GM18907 (cell line): ENCODE results near the gene AAR2.
A peak's percentile ranks its signal among the peaks of the same experiment; 100 is the strongest.

Experiments used
- ATAC-seq: cut with Tn5 transposase; IDR thresholded peaks from one replicate; pipeline ENCODE4 v1.9.1; 2021; ENCODE audit warnings: mild to moderate bottlenecking, moderate library complexity; ENCODE audit not compliant: unreplicated experiment

Gene AAR2, protein sequence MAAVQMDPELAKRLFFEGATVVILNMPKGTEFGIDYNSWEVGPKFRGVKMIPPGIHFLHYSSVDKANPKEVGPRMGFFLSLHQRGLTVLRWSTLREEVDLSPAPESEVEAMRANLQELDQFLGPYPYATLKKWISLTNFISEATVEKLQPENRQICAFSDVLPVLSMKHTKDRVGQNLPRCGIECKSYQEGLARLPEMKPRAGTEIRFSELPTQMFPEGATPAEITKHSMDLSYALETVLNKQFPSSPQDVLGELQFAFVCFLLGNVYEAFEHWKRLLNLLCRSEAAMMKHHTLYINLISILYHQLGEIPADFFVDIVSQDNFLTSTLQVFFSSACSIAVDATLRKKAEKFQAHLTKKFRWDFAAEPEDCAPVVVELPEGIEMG

DNA sequence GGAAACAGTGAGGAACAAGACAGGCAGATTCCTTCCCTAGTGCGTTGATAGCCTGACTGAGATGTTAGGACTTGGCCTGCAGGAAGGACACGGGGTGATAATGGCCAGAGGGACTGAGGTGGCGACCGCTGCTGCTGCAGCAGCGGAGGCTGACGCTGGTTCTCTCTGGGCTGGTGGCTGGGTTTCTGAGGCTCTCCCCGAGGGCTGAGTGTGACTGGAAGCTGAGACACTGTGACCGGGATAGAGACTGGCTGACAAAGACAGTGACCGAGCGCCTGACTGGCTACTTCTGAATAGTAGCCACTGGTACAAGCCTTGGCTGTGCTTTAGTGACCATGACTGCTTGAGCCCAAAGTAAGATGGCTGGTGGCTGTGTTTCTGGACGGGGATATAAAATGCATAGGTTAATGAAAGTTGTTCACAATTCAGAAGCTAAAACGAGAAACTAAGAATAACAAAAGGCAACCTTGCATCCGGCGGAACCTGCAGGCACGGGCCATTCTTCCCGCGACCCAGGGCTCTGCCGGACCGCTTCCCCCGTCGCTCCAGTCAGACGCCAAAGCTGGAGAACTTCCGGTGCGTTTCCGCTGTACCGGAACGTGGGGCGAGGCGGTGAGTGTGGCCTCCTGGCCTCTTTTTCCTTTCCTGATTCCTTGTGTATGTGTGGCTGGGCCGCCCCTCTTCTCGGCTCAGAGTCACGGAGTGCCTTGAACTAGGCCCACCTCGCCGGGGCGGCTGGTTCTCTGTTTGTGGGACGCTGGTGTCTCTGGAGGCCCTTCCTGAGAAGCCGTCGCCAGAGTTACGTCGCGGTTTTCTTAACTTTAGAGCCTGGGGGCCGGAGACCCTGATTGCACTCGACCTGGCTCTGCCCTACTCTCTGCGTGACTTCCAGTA is at the start of gene AAR2:
AAR2 (plus strand) TSS at position 587 of the 894 bp plus-strand sequence. CDS start 3,391 bp downstream, outside the sequence.
- peak; percentile 89 for ATAC-seq

DNA sequence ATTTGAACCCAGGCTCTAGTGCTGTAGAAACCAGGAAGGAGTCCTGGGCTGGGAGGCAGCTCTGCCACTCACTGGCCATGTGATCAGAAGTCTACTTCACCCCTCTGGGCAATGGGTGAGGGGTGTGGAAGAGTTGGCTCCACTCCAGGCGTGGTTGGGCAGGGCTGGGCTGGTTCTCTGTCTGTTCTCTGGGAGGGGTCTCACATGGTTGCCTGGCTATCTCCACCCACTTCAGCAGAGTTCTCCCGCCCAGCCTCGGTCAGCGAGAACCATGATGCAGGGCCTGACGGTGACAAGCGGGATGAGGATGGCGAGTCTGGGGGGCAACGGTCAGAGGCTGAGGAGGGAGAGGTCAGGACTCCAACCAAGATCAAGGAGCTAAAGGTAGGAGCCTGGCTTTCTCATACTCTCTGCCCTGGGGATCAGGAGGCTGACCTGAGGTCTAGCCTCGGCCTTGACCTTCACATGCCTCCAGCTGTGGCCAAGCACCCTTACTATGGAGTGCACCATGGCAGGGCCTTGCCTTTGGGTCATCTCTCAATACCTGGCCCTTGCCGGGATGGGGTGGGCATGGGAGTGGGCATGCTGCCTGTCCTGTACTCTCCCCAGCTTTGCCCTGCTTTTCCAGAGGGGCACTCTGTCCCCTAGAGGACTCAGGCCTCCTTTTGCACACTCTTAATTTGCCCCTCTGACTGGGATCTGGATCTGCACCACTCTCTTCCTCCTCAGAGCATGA is 42.1 kb upstream of the AAR2 start:
- ATAC-seq: no peak

DNA sequence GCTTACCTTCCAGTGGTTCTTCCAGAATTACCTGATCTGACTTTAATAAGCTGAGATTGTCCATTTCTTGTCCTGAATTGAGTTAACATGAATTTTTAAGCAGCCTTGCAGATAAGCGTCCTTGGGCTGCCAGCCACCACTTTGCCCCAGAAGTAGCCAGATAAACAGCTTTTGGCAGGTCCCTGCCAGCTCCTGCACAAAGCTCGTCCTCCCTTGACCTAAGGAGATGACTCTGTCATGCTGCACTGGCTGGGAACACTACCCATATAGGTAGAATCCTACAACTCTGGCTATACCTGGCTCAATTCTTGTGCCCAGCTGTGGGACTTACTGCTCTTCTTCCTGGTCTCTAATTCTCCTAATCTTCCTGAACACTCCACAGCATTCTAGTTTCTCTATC is 39.6 kb upstream of the AAR2 start:
- no peak for ATAC-seq

DNA sequence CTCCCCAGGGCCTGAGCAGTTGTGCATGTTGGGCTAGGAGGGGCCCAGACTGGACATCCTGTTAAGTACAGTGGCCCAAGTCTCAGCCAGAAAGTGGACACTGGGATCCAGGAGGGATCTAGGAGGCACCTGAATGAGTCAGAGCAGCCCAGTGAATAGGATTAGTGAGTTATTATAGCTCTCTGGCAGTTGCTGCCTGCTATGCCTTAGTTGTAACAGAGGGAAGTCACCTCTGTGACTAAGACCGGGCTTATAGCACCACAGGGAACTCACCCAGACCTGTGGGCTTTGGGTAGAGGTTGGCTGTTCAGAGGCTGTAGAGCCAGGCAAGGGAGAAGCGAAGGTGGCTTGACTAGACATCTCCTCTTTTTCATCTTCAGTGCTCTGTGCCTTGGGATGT is 39.0 kb upstream of the AAR2 start:
- no peak for ATAC-seq

DNA sequence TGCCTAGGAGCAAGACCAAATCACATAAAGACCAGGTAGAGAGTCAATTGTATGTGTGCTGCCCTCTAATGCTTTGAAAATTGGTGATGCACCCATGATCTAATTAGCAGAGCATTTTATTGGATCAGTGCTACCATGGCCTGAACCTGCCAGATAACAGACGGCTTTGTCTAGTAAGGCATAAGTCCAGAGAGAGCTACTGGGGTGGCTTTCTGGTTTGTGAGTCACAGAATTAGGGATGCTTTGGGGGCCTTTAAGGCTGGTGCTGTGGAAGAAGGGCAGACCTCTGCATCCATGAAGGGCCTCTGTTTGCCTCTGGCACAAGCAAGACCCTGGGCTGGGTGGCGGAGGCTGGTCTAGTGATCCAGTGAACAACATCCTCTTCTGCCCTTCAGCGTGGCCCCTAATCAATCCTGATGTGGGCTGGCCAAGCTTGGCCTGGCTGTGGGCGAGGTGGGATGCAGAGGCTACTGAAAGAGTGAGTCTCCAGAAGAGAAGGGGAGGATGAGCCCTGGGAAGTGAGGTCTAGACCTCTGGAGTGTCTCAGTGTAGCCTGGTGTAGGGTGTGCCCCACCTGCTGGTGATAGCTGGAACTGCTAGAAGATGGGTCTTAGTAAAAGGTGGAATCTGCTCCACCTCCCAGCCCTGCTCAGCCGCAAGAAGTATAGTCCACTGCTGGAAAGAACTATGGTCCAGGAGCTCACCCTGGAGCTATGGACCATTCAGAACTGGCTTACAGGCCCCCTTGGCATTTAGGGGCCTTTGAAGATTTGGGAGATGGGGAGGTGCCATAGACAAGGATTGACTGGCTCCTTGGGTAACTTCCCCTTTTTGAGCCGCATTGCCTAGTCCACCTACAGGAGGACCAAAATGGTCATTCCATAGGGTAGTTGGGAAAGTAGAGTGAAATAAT is 36.7 kb upstream of the AAR2 start:
- no peak for ATAC-seq

DNA sequence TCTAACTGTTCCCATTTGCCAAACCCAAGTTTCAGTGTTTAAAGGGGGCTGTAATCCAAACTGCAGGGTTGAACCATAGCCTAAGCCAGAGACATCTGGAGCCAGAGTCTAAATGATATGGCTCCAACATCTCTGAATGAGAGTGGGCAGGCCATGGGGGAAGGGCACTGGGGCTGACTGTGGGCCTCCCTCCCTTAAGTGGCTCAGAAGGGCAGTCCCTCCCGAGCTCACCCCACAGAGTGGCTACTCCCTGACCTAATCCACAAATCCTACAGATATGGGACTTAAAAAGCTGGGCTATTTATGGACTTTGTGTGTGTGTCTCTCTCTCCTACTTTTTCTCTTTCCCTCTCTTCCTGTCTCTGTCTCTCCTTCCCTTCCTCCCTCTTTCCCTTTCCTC is 35.8 kb upstream of the AAR2 start:
- no peak for ATAC-seq

DNA sequence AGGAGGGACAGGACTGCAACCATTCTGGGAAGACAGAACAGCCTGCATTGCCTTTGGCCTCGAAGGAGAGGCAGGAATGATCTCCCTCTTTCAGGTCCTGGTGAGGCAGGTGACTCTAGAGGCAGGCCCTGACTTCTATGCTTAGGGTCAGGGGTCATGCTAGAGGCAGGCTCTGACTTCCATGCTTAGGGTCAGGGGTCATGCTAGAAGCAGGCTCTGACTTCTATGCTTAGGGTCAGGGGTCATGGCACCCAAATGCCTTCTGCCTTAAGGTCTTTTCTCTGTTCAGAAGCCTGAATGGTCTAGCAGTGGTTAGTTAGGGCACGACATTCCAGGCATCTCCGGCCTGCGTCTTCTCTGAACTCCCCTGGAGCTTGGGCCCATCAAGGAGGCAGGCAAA is 35.1 kb upstream of the AAR2 start:
- no peak for ATAC-seq

DNA sequence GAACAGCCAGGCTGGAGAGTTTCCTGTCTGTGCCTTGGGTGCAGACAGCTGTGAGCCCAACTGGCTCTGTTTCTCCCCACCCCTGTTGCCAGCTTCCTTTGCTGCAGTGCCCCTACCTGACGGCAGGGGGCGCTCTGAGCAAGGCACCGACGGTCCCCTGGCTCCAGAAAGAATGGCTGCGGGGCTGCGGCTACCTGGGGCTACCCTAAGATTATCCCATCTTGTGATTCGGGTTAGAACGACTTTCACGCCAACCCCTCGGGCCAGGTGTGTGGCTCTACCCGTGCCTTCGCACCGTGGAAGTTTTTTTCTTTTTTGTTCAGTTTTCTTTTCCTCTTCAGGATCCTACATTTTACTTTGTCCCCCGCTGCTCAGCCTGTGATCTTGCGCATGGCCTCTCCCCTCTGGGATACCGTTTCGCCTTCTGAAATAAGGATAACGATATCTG is 33.4 kb upstream of the AAR2 start:
- ATAC-seq: no peak

DNA sequence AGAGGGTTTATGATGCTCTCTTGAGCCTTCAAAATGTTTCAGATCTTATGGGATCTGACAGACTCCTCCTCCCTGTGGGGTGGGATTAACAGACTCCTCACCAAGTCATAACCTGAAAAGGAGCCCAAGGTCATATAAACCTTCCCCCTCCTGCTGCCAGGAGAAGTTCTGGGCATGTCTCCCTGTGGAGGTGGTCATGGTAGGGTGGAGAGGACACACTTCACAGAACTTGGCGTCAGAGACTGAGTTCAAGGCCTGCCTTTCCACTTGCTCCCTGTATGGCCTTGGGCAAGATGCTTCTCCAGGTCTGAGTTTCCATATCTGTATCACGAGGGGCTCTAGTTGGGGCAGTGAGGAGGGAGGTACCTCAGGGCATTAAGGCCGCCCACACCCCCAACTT is 32.4 kb upstream of the AAR2 start:
- ATAC-seq: no peak

DNA sequence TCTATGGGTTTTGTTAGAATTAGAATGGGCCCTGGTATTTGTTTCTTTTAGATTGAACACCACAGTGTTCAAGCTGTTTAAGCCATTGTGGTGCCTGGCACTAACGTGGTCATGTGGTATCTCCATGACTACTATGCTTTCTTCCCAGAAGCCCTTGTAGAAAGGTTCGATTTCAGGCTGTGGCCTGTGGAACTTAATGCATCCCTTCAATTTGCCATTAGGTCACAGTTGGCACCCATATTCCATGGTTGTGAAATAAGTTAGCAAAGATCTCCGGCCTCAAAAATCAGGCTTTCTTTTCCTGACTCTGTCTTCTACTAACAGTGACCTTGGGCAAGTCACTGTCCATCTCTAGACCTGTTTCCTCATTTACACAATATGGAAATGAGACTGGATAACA is 31.3 kb upstream of the AAR2 start:
- ATAC-seq: no peak

DNA sequence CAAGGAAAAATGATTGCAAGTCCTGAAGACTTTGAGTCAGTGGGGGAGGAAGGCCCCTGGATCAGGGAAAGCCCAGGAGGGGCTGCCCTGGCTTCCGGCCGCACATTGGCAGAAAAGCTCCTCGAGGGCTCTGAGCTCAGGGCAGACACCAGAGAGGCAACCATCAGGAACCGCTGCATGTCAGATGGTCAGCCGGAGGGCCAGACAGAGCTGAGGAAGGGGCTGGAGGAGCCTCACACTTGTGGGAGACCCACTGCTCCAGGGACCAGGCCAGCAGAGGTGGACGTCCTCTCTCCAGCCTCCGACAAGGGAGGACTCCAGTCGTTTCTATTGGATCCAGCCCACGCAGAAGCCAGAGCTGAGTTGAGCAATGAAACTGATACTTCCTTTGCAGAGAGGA is 30.2 kb upstream of the AAR2 start:
- no peak for ATAC-seq

DNA sequence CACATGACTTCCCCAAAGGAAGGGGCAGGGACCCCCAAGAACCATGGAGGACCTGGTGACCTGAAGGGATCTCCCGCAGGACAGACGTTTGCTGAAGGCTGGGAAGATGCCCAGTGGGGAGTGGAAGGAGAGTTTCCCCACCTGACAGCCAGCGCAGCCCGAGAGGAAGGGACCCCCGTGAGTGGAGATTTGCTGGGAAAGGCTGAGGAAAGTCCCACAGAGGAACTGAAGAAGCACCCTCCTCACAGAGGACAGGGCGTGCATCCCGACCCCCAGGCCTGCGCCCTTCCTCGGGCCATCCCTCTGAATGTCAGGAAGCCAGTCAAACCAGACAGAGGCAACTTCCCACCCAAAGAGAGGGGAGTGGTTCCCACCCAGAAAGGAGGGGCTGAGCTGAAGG is 29.6 kb upstream of the AAR2 start:
- no peak for ATAC-seq

DNA sequence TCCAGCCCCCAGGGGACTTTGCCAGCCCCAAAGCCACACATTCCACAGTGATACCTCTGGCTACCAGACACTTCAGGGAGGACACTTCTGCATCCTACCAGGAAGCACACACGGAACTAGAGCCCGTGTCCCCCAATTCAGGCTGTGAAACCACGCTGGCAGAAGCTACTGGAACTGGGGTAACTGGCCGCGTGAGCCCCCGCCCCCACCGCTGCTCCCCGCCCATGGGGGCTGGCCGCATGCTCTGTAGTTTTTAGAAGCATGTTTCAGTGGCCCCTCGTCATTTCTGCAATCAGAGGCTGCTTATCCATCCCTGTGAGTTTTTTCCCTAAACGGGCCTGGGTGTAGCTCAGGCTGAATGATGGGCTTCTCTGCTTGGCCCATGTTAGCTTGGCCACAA is 28.7 kb upstream of the AAR2 start:
- no peak for ATAC-seq

DNA sequence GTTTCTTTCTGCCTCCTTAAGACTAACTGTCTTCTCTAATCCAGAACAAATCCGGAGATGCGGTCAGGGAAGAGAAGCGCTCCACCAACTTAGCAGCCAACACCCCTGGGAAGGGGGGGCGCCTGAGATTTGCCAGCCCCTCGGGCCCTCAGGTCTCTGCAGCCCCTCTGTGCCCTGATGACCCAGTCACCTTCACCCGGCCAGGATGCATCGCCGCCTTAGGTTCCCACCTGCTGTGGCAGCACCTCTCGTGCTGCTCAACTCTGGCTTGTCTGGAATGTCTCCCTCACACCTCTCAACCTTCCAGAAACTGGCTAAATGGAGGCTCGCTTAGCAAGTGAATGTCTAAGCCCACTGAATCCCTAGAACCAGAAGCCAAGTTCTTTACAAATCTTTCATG is 28.0 kb upstream of the AAR2 start:
- ATAC-seq: no peak

DNA sequence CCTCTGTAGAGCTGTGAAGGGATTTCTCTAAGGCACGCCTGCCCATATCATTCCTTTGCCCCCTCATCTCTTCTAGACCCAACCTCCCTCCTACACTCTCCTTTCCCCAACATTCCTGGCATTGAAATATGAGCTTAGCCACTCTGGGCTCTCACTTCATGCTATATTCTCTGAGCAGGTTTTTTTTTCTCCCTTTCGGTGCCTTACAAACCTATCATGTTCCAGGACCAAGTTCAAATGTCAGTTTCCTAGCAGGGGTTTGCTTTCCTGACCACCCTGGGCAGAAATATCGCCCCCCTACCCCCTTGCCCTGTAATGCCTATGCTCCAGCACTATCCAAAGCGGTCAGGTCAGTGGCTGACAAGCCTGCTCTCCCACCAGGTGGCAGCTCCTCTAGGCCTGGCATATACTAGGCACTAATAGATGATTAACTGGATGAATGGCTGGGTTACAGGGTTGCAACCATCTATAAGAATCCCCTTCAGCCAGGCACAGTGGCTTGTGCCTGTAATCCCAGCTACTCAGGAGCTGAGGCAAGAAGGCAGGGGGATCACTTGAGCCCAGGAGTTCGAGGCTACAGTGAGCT is 25.7 kb upstream of the AAR2 start:
- ATAC-seq: no peak

DNA sequence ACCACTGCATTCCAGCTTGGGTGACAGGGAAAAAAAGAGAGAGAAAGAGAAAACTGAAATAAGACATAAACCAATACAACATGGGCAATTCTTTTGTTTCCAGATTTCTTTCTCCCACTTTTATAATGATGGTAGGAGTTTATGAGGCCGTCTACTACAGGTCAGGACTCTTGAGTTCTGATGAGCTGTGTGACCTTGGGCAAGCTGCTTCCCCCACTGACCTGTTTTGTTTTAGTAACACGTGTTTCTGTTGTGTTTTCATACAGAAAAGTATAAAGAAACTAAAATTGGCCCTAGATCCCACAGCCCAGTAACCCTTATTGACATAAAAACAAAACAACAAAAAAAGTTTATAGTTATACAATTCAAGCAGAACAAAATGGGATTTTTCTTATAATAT is 22.9 kb upstream of the AAR2 start:
- no peak for ATAC-seq

DNA sequence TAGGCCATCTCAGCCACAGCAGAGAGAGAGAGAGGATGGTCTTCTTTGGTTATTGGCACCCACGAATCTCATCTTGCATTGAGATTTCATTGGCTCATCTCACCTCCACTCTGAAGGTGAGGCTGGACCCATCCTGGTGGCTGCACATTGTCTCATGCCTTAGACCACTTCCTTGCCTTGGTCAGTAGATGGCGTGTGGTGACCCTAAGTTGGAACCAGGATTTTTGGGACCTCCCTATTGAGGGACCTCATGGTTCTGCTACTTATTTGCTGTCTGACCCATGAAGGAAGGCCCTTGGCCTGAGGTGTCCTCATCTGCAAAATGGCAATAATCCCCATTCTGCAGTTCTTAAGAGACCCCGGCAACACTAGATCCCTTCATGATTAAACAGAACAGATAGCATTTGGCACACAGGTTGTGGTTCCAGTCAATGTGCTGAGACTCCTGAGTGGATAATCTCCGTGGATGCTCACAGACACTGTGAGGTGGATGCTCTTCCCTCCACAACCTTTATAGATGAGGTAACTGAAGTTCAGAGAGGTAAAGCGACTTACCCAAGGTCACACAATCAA is 21.5 kb upstream of the AAR2 start:
- ATAC-seq: no peak

DNA sequence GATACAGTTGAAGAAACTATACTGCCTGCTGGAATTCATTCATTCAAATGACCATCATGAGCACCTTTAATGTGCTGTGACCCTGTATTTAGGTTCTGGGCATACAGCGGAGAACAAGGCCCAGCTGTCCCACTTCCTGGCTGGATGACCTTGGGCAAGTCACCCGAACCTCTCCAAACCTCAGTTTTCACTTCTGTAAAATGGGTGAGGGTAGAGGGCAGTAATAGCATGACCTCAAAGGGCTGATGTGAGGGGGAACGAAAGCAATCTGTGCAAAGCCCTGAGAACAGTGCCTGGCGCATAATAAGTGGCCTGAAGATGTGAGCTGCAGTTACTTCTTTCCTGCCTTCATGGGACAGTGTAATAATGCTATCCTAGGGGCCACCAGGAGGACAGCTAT is 20.5 kb upstream of the AAR2 start:
- no peak for ATAC-seq

DNA sequence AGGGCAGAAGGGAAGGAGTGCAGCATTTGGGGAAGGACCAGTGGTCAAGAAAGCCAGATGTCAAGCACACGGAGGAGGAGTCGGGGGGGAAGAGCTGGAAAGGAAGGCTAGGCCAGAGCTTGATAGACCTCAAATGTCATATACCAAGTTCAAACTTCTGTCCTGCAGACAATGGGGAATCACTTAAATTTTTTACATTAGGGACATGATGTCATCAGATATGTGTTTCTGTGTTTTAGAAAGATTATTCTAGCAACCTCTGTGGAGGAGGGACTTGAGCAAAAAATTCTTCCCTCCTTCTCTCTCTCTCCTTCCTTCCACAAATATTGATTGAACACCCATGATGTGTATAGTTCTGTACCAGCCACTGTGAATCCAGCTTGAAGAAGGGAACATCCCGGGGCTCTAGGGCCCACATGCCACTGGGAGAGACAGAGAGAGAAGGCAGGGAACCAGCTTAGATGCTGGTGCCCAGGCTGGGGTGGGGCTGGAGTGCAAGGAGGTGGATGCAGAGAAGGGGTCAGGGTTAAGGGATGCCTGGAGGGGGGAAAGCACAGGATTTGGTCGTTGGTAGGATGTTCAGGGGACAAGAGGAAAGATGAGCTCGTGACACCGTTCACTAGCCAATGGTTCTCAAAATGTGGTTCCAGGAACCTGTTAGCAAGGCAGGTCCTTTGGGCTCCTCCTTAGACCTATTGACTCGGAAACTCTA is 19.8 kb upstream of the AAR2 start:
- ATAC-seq: no peak
